ENCODE results near the gene THRB. TPM values are rescaled to one million over a fixed set of nuclear protein-coding genes. Genes with fewer than 3 reads are reported as not detected.
"Not testable (repeated sequence)": the region's sequence is repeated elsewhere in the genome, so short reads cannot be mapped to it uniquely, and the experiment has no call there.

THRB gene
- total RNA-seq, 1 donor from 2014 or later, result 24.1 TPM

DNA sequence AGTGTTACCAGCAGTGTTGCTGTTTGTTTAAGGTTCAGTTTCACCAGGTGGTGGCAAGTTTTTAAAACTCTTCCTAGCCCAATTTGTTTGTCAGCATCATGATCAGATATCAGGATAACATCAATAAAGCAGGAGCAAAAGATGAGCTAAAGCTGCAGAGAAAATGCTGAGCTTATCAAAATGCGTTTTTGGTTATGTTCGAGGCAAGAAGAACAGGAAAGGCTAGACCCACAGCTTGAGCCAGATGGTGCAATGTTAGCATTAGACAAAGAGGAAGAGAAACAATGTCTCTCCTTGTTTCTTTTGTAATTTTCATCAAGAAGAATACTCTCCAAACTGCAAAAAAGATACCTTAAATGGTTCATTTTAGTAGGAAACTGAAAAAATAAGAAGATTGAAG is 66.2 kb downstream of the THRB start:
- ATAC-seq (ENCODE audit: poor library complexity), result no peak
- DNase-seq, result no peak
- intact Hi-C loops (cut with DNase I), result no loop called here

DNA sequence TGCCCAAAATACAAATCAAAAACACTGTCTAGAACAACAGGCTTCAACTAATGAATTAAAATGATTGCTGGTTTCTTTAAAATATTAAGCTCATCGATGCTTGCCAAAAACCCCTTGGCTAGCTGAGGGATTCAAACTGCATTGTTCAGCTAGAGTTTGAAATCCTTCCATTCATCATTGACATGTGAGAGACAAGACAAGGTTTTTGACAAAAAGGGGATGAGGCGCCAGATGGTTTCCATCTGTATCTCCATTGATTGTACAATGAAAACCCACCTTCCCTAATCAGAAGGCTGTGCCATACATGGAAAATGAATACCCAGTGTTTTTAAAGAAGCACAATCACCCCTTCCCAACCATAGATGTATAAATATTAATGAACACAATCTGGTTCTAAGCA is 67.8 kb downstream of the THRB start:
- intact Hi-C loops (cut with DNase I), result no loop called here
- DNase-seq, result no peak
- ATAC-seq (ENCODE audit: poor library complexity), result no peak

DNA sequence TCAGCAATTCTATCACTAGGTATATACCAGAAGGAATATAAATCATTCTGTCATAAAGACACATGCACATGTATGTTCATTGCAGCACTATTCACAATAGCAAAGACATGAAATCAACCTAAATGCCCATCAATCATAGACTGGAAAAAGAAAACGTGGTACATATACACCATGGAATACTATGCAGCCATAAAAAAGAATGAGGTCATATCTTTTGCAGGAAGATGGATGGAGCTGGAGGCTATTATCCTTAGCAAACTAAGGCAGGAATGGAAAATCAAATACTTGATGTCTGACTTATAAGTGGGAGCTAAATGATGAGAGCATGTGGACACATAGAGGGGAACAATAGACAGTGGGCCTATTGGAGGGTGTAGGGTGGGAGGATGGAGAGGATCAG is 73.8 kb downstream of the THRB start:
- ATAC-seq (ENCODE audit: poor library complexity); intact Hi-C loops (cut with DNase I); DNase-seq: not testable (repeated sequence)

DNA sequence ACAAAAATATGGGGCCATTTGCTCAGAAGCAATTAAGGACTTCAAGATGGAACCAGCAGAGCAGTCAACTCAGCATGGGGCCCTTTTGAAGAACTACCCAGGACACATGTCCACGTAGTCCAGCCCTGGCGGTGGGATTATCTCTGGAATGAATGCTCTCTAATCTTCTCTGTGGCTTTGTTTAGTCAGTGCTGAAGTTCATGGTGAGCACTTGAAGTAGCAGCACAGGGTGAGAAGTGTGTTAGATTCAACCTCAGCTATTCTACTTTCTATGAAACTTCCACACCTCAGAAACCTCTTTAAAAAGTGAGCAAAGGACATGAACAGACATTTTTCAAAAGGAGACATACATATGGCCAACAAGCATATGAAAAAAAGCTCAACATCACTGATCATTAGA is 74.4 kb downstream of the THRB start:
- intact Hi-C loops (cut with DNase I), result no loop called here
- peak; percentile 47 for ATAC-seq (ENCODE audit: poor library complexity)
- DNase-seq, result no peak

DNA sequence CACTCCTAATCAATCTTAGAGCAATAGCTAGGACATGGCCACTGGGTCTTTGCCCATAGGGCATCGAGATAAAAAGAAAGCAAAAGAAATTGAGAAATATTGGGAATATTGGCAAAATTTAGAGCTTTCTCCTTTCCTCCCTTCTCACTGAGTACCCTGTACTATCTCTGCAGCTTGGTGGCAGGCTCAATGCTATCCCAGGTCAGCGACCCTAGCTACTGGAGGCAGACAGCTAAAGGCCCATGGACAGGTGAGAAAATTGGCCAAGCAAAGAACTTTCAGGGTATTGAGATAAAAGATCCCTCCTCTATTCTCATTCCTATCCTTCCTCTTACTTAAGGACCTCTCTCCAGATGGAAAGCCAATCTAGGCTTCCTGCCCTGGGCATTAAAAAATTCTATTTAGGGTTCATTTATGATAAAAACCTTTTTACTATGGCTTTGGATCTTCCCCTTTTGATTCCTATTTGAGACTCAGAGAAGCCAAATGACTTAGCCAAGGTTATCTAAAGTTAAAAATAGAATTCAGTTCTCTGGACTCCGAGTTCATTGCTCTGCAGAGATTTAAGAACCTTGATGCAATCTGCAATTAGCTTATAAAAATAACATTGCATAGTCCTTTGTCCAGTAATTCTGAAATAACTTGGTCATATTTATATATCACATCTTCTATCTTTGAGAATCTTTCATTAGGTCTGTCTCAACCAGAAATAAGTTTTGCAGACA is 75.4 kb downstream of the THRB start:
- peak; percentile 72 for ATAC-seq (ENCODE audit: poor library complexity)
- intact Hi-C loops (cut with DNase I), result no loop called here

DNA sequence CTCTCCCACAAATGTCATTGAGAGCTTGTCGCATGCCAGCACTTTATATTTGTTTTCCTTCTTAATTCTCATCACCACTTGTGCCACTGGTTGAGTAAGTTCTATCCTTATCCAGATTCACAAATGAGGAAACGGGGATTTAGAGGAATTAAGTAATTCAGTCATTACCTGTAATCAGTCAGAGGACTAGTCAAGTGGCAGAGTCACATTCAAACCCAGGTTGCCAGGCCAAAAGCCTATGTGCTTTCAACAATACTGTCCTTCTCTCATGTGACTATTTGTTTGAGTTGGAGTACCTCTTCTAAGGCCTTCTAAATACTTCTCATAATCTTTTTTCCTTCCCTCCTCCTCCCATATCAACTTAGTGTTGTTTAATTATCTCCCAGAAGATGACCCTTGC is 76.9 kb downstream of the THRB start:
- no peak for DNase-seq
- intact Hi-C loops (cut with DNase I), result no loop called here
- no peak for ATAC-seq (ENCODE audit: poor library complexity)

More for the DNA sequence above, 75.4 kb downstream of the THRB start:
- DNase-seq, result no peak

DNA sequence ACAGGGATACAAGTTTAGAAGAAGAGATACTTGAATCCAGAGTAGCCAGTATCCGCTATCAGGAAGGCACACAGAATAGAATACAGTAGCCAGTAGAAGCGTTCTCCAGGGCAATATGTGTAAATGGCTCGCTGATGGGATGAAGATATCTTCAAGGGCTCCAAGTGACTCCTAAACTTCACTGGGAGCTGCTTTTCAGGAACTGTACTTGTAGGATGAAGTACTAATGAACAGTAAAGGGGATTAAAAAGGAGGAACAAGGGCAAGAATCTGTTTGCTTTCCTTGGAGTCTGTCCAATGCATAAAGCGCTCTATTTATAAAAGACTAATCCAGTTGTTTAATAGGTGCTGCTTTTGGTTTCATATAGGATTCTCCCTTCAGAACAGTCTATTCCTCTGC is 78.4 kb downstream of the THRB start:
- intact Hi-C loops (cut with DNase I), result no loop called here
- ATAC-seq (ENCODE audit: poor library complexity) (no peak), DNase-seq (no peak)

DNA sequence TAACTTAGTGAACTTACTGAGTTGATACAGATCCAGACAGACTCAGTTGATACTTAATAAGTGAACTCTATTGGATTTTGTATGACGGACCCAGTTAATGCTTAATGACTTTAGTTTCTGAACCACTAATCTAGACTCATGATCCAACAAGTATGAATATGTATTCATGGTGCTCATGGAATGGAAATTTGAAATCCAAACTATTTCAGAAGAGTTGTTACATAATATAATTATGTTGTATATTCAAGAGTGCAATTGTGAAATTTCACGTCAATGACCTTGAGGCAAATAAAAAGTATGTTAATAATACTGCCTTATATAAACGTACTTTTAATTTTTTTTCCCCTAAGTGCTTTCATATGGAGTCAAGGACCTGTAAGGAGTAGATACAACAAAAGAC is 78.8 kb downstream of the THRB start:
- no peak for DNase-seq
- ATAC-seq (ENCODE audit: poor library complexity), result no peak
- intact Hi-C loops (cut with DNase I), result no loop called here

DNA sequence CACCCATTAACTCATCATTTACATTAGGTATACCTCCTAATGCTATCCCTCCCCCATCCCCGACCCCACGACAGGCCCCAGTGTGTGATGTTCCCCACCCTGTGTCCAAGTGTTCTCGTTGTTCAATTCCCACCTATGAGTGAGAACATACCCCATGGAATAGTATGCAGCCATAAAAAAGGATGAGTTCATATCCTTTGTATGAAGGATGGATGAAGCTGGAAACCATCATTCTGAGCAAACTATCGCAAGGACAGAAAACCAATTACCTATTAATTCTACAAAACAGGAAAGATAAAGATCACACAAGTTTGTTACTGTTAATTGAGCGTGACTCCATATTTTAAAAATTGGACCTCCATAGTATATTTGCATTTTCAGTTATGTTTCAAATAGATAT is 81.0 kb downstream of the THRB start:
- DNase-seq; intact Hi-C loops (cut with DNase I); ATAC-seq (ENCODE audit: poor library complexity): not testable (repeated sequence)

DNA sequence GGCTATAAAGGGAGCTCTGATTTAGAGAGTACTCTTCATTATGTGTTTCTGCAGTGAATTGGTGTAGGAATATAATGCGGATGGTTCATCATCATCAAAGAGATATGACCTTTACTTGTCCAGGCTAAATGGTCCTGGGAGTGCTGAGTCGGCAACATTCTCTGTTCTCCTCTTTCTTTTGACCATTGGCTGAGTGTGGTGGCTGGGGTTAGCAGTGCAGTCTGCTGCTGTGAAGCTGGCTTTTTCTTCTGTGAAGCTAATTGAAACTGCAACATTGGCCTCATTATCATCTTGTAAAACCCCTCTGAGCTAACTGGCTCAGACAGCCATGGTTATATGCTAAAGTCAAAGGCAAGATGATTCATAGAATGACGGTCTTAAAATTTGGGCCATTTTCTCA is 83.8 kb downstream of the THRB start:
- no peak for ATAC-seq (ENCODE audit: poor library complexity)
- no peak for DNase-seq
- intact Hi-C loops (cut with DNase I), result no loop called here

DNA sequence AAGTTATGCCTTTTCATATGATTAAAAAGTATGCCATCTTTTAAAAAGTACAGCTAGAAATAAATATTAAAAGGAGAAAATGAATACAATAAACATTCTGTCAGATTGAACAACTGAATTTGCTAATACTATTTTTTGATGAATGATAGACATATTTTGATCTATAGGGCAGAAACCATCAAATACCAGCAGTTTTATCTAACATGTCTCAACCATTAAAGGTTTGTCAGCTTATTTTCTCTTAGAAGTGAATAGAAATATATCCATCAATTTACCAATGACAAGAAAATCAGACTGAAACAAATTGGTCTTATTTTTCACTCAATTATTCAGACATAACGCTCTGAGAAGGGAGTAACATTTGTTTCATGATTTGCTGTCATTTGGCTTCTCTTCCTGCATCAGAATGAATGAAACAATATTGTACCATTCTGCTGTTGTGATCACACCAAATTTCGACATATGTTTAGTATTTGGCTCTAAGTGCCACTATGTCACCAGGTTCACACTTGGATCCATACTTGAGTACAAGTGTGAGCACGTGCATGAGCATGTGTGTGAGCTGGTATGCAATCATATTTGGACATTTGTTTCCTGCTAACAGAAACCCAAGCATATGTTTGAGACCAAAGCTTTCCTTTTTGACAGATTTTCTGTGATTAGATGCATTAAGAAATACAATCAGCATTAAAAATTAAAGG is 86.5 kb downstream of the THRB start:
- DNase-seq (no peak), ATAC-seq (ENCODE audit: poor library complexity) (no peak)
- intact Hi-C loops (cut with DNase I), result no loop called here

DNA sequence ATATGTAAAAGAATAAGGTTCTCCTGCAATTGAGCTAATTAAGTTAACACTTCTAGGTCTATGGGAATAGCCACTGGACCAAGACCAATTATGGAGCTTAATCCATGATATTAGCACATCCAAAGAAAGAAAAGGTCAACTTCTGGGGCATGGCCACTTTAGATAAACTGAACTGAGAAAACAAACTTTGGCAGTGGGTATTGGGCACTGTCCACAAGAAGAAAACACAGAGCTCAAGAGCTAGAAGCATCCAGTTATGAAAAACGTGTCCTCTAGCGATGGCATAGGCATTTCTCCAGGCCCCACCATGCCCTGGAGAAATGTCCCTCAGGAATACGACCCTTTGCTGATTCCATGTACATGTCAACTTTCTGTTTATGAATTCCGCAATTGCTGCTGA is 87.8 kb downstream of the THRB start:
- DNase-seq (no peak), ATAC-seq (ENCODE audit: poor library complexity) (peak; percentile 58)
- intact Hi-C loops (cut with DNase I), result no loop called here

DNA sequence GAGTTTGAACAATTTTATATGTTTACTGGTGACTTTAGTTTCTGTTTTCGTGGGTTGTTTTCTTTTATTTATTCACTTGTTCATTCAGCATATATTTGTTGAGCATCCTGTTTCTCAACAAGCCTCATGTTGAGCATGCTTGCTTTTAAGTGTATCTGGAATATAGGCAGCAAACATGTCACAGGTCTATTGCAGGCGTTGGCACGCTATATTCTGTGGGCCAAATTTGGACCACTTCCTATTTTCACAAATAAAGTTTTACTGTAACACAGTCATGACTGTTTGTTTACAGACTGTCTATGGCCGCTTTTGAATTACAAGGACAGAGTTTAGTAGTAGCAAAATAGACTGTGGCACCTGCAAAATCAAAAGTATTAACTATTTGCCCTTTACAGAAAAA is 89.6 kb downstream of the THRB start:
- intact Hi-C loops (cut with DNase I), result no loop called here
- DNase-seq, result no peak
- ATAC-seq (ENCODE audit: poor library complexity), result no peak

DNA sequence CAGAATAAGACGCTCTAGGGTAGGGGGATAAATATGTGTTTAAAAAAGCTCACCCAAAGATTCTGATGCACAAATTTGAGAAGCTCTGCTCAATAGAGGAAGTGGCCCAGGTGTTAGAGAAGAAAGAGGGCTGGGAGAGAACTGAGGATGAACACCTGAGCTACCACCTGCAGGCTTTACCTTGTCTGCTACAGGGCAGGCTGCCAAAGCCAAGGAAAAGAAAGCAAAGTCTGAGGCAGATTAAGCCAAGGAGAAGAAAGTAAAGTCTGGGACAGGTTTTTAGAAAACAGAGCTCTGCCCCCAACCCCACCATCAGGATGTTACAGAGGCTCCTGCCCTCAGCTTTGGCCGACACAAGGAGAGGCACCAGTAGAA is 92.9 kb downstream of the THRB start:
- intact Hi-C loops (cut with DNase I), result no loop called here
- ATAC-seq (ENCODE audit: poor library complexity) (peak; percentile 16), DNase-seq (no peak)

DNA sequence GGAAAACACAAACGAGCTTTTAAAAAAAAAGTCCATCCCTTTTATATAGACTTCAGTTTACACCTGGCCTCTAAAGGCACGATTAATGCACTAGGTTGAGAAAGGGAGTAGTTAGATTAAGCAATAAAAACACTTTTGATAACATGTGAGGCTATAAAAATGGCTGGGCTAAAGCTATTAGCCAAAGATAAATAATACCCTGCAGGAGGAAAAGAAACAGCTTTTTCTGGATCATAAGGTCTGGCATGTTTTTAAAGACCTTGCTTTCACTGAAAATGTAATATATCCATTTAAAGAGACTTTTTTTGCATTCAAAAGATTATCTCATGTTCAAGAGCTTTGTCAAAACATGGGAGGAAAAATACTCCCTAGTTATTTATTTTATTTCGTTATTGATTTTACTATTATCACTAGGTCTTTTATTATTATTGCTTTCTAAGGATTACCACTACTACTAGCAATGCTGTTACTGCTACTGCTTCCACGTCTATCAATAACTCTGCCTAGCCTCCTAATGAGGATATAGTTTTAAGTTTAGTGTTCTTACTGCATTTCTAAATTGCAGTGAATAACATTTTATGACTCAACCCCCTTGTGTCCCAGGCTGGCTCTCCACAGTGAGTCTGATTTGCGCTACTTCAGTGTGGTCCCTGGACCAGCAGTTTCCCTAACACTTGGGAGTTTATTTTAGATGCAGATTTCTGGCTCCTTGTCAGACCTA is 93.4 kb downstream of the THRB start:
- DNase-seq, result no peak
- ATAC-seq (ENCODE audit: poor library complexity), result peak; percentile 73
- intact Hi-C loops (cut with DNase I), result no loop called here

DNA sequence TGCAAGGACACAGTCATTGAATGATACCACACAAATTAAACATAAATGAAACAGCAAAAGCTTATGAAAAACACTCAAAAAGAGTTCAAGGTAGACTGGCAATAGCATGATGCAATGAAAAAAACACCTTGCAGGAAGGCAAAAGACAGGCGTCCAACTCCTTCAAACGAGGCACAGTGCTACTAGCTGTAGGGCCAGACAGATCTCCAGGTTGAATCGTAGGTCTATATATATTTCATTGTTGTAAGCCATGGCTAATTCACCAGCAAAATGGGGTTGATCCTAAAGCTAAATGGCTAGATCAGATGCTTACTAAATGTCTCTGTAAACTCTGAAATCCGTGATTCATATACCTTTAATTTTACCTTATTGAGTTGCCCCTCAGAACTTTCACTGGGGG is 94.2 kb downstream of the THRB start:
- intact Hi-C loops (cut with DNase I), result no loop called here
- no peak for DNase-seq
- peak; percentile 29 for ATAC-seq (ENCODE audit: poor library complexity)

DNA sequence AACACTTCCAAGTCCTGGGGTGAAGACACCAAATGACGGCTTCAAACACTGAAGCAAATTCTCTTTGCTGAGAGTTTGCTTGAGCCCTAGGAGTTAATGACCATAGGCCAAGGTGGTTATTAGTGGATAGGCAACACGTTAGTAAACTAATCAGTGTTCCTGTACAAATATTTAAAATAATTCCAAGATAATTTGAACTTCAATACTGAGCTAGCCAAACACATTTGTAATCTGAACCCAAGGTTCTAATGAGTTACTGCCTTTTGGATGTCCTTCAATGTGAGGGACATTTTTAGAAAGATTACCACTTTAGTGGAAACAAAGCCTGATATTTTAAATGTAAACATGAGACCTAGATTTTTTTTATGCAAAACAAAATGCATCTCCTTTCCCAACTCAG is 94.6 kb downstream of the THRB start:
- ATAC-seq (ENCODE audit: poor library complexity) (peak; percentile 24), DNase-seq (no peak)
- intact Hi-C loops (cut with DNase I), result no loop called here

DNA sequence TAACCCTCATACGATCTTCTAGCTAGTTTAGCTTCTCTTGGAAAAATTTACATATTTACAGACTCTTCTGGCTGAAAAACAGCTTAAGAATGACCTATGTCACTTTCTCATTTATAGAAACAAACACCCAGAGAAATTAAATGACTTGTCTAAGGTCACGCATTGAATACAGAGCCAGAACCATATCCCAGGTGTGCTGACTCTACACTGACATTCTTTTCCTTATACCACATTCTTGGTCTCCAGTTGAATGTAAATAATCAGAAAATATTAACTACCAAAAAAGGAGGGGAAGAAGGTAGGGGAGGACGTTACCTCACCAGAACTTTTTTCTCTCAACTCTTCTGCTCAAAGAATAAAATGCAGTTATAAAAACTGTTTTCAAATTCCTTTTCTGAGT is 95.0 kb downstream of the THRB start:
- intact Hi-C loops (cut with DNase I), result no loop called here
- DNase-seq, result no peak
- ATAC-seq (ENCODE audit: poor library complexity), result no peak

DNA sequence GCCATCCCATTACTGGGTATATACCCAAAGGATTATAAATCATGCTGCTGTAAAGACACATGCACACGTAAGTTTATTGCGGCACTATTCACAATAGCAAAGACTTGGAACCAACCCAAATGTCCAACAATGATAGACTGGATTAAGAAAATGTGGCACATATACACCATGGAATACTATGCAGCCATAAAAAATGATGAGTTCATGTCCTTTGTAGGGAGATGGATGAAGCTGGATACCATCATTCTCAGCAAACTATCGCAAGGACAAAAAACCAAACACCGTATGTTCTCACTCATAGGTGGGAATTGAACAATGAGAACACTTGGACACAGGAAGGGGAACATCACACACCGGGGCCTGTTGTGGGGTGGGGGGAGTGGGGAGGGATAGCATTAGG is 95.9 kb downstream of the THRB start:
- ATAC-seq (ENCODE audit: poor library complexity); intact Hi-C loops (cut with DNase I); DNase-seq: not testable (repeated sequence)

DNA sequence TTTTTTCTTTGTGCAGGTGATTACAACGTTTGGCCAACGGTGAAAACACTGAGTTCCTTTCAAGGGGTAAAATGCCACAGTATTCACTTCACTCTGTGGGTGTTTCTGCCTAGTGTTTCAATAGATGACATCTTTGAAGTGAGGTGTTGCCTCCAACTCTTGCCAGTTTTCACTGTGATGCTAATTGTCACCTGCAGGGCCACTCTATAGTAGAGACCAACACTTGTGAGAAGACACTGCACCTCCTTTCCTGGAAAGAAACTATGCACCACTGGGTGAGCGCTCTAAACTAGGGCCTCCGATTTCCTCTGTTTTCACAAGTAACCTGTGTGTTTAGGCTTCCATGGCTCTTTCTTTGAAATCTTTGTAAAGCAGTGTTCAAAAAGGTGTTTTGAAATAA is 98.3 kb downstream of the THRB start:
- ATAC-seq (ENCODE audit: poor library complexity) (no peak), DNase-seq (no peak)
- intact Hi-C loops (cut with DNase I), result no loop called here

Measured in Right ventricle myocardium superior (tissue), 1 donor.